GM18519 (cell line): ENCODE data around the gene SPP1.
A peak's percentile ranks its signal among the peaks of the same experiment; 100 is the strongest.
"Not testable (repeated sequence)": the region's sequence is repeated elsewhere in the genome, so short reads cannot be mapped to it uniquely, and the experiment has no call there.

Source experiments
- ATAC-seq: cut with Tn5 transposase; IDR thresholded peaks from one replicate; pipeline ENCODE4 v1.9.1; 2021; ENCODE audit warnings: mild to moderate bottlenecking, moderate library complexity; ENCODE audit not compliant: unreplicated experiment, low FRiP score

Gene SPP1

DNA sequence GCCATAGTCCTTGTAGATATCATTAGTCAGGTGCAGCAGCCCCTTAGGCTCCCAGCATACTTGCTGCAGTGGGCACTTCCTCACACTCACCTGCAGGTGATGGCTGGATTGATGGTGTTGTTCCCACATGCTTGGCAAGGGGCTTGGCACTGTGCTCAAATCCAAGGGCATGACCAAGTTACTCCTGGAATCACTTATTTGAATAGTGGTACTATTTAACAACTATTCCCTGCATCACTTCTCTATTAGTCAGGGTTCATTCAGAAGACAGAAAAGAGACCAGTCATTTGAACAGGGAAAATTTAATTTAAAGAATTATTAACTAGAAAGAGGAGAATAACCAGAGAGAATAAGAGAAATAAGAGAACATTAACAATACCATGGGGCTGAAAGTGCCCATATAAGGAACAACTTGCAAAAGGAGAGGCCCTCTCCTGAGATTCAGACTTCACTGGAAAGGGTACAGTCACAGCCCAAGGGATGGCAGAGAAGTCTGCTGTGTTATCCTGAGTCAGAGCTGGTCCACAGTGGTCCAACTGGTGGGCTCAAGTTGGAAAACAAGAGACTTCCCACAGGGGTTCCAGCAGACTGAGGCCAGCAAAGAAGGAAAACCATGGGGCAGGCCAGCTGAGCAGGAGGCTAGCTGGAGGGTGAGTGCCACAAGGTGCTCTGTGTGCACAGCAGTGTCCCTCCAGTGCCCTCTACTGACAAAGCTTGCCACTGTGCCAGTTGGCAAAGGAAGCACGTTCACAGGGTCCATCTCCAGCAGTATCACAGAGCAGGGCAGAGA is 9.8 kb downstream of the SPP1 start:
- ATAC-seq = peak; percentile 69

DNA sequence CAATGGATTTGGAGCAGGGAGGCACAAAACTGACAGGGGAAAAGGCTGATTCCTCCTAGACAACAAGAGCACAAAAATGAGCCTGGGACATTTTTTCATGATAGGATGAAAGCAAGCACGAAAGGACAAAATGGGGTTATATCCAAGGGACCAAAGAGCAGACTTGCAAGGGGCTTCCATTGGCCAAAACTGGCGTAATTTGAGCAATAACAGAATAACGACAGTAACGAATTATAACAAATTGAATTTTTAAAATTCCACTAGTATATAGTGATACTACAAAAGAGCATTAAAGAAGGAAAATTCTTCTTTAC is 10.3 kb downstream of the SPP1 start:
- no peak for ATAC-seq

DNA sequence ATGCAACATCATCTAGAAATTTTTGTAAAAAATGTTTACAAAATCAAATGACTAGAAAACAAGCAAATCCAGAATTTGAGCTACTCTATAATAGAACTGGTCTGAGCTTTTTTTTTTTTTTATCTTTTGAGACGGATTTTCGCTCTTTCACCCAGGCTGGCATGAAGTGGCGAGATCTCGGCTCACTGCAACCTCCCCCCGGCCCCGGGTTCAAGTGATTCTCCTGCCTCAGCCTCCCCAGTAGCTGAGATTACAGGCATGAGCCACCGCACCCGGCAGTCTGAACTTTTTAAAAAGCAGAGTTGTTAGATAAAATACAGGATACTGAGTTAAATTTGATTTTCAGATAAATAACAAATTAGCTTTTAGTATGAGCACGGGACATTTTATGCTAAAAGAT is 11.0 kb downstream of the SPP1 start:
- no peak for ATAC-seq

DNA sequence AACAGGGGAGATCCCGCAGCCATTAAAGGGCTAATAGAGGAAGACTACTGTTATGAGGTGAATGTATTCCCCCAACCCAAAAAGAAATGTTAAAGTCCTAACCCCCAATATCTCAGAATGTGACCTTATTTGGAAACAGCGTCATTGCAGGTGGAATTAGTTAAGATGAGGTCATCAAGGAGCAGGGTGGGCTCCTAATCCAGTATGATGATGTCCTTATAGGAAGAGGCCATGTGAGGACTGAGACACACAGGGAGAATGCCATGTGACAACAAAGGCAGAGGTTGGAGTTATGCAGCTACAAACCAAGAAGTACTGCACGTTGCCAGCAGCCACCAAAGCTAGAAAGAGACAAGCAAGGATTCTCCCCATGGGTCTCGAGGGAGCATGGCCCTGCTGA is 14.3 kb downstream of the SPP1 start:
- no peak for ATAC-seq

DNA sequence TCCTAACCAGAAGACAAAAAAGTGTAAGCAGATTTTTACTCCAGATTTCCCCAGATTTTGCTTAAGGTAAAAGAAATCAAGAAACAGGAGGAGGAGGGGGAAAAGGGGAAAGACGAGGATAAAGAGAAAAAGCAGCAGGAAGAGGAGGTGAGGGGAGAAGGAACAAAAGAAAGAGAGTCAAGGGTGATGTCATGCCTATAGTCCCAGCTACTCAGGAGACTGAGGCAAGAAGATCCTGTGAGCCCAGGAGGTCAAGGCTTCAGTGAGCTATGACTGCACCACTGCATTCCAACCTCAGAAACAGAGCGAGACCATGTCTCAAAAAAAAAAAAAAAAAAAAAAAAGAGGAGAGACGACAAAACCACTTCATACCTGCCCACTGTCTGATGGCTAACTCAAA is 19.9 kb downstream of the SPP1 start:
- ATAC-seq = no peak

DNA sequence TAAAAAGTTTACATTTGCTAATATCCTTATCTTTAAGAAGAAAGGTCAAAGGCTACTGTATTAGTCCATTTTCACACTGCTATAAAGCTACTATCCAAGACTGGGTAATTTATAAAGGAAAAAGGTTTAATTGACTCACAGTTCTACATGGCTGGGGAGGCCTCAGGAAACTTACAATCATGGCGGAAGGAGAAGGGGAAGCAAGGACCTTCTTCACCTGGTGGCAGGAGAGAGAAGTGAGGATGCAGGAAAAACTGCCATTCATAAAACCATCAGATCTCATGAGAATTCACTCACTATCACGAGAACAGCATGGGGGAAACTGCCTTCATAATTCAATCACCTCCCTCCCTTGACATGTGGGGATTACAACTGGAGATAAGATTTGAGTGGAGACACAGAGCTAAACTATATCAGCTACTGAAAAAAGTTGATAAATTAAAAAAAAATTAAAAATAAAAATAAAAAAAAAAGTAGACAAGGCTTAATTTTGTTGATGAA is 23.7 kb downstream of the SPP1 start:
- ATAC-seq = not testable (repeated sequence)

DNA sequence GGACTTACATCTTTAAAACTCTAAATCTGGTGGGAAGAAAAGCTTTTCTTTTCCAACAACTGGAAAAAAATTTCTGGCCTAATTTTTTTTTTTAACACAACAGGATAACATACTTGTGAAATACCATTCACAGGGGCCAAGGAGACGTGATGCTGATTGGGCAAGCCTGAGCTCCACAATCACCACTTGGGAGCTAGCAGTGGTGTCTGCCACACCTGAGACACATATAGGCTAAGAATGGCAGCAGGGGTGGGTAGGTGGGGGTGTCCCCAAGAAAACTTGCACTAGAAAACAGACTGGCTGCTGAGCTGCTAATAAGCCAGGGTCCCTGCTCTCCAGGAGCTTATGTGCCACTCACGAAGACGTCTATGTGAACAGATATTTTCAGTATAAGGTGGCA is 26.4 kb downstream of the SPP1 start:
- ATAC-seq = no peak

DNA sequence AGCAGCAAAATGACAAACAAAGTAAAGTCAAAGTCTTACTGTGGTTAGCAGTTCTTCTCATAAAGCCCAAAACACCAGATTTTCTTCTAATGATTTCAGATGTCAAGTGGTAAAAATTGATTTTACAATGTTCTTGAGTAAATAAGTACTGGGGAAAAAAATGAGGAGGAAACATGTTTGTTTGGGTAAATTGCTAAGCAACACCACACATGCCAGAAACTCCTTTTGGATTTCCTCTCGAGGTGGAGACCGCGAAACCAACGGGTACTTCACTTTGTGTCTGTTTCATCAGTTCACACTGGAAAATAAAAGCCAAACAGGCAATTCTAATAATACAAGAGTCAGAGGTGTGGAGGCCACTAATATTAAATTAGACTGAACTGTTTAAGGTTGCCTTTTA is 27.3 kb downstream of the SPP1 start:
- no peak for ATAC-seq

DNA sequence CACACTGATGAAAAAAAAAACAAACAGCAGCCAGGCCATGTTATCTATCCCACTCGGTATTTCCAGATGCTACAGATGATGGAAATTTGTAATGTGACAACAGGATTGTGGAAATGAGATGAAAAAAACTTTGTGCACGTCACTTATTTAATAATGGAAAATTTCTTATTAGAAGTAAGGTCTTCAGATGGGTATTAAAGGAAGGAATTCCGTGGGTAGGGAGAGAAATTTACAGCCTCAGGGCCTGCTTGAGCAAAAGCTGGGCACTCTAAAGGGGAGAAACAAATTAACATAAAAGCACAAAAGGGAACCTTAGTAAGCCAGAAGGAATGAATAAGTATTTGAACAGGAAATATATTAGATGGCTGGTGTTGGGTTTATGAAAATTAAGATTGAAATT is 27.7 kb downstream of the SPP1 start:
- no peak for ATAC-seq

DNA sequence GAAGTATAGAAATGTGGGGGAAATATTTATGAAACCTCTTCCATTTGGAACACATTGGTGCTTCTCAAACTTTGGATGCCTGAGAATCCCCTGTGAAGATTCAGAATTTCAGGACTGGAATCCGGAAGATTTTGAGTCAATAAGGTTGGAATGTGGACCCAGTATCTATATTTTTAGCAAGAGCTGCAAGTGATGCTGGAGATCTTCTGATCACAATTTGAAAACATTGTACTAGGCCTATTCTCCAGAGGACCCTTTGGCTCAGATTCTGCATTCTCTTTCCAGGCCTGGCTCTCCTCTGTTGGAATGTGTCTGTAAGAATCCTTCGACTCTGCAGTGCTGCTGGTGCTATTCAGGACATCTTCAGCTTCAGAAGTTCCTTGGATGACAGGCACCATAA is 29.6 kb downstream of the SPP1 start:
- ATAC-seq = no peak

DNA sequence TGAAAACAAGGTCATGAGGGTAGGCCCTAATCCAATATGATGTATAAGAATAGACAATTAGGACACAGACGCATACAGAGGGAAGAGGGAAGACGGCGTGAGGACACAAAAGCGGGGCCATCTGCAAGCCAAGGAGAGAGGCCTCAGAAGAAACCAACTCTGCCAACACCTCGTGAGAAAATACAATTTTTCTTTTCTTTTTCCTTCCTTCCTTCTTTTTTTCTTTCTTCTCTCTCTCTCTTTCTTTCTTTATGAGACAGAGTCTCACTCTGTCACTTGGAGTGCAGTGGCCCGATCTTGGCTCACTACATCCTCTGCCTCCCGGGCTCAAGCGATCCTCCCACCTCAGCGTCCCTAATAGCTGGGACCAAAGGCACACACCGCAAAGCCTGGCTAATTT is 30.4 kb downstream of the SPP1 start:
- ATAC-seq = no peak

DNA sequence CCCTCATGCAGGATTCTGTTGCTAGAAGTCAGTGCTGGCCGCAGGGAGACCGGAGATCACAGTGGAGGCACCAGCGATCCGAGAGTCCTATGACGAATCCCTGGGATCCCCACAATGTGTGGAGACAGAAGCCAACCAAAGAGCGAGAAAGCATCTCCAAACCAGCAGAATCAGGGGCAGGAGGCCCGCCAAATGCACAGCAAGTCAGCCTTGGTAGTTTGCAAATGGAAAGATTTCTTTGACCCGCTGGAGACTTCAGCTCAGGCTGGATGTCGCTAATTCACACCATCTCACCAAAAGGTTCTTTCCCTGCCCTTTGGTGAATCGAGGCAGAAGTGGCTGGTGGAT is 31.4 kb downstream of the SPP1 start:
- ATAC-seq = no peak

DNA sequence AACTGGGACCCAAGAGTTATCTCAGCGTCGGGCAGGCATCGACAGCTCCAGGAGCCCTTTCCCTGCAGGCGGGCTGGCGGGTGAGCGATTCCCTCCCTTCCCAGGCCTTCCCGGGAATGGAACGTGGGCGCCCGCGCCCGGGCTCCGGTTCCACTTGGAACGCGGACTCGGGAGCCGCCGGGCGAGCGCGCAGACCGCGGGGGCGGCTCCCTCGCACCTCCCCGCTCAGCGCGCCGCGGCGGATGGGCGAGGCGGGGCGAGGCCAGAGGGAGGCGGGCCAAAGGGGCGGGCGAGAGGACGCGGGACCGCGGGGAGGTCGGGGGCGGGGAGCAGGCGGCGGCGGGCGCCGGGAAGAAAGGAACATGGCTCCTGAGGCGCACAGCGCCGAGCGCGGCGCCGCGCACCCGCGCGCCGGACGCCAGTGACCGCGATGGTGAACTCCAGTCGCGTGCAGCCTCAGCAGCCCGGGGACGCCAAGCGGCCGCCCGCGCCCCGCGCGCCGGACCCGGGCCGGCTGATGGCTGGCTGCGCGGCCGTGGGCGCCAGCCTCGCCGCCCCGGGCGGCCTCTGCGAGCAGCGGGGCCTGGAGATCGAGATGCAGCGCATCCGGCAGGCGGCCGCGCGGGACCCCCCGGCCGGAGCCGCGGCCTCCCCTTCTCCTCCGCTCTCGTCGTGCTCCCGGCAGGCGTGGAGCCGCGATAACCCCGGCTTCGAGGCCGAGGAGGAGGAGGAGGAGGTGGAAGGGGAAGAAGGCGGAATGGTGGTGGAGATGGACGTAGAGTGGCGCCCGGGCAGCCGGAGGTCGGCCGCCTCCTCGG is 32.0 kb downstream of the SPP1 start, which contains the start of gene PKD2:
Gene PKD2, plus strand, starts transcription at position 332 of the 818 bp plus-strand sequence. Its CDS starts 99 bp downstream, at position 431.
- peak; percentile 76 for ATAC-seq

DNA sequence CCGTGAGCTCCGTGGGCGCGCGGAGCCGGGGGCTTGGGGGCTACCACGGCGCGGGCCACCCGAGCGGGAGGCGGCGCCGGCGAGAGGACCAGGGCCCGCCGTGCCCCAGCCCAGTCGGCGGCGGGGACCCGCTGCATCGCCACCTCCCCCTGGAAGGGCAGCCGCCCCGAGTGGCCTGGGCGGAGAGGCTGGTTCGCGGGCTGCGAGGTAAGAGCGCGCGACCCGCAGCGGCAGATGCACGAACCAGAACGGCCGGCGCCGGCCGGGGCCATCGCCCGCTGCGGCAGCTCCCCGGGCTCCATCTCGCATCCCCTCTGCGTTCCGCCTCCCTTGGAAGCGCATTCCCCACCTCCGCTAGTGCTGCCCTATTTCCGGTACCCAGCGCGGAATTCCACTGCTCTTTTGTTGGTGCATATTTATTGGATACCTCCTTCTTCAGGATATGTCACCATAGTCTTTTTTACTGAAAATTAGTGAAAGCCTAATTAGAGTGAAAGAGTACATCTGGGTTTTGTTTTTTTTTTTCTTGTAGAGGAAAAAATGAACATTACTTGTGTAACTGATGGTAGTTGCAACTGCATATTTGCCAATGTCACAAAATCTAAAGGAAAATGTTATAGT is 32.7 kb downstream of the SPP1 start:
- ATAC-seq = peak; percentile 11

DNA sequence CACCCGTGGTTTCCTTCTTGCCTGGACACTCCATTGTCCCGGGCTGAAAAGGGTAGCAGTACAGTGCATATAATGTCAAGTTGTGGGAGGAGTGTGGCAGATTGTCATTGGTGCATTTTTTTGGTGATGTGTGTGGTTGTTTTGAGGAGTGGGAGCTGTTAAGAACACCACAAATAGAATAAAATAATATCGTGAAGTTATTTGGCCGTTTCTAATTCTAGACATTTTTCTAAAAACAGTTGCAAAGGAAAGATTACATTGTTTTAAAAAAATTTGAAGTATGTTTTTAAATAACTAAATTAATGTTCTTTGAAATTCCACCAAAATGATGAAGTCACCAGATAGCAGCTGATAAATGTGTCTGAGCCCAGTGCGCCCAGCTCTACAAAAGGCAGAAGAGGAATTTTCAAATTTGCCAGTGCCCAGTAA is 33.2 kb downstream of the SPP1 start:
- no peak for ATAC-seq

DNA sequence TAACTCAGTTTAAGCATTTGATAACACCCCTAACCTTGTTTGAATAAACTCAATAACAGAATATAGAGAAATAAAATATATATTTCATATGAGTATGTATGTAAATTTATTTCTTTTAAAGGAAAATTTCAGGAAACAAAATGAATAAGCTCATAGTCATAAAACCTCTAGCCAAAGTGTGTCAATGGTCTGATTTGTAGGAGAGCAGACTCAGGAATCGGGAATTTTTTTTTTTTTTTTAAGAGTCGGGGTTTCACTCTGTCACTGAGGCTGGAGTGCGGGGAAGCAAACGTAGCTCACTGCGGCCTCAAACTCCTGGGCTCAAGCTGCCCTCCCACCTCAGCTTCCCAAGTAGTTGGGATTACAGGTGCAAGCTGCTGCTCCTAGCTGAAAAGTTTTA is 34.4 kb downstream of the SPP1 start:
- no peak for ATAC-seq

DNA sequence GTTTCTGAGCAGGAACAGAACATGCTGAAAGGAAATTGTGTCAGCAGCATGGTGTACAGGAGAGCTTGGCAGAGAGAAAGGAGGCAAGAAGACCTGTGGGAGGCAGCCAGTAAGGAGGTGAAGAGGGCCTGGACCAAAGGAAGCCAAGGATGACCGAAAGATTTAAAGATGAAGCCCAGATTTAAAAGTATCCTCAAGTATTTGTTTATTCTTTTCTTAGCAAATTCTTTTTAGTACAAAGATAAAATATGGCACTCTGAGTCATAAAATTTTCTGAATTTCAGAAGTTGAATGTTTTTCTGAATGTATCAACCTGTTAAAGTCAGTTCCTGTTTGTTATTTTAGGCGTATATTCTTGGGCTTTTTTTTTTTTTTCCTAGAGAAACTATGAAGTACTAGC is 35.5 kb downstream of the SPP1 start:
- no peak for ATAC-seq

DNA sequence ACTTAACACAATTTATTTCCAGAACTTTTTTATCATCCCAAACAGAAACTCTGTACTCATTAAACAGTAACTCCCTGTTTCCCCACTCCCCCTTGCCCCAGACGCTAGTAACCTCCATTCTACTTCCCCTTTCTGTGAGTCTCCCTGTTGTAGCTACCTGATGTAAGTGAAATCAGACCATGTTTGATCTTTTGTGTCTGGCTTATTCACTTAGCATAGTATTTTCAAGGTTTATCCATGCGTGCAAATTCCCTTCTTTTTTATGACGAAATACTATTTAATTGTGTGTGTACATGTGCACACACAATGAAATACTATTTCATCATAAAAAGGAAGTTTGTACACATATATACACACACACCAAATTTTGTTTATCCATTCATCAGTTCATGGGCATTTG is 37.1 kb downstream of the SPP1 start:
- ATAC-seq = peak; percentile 42

DNA sequence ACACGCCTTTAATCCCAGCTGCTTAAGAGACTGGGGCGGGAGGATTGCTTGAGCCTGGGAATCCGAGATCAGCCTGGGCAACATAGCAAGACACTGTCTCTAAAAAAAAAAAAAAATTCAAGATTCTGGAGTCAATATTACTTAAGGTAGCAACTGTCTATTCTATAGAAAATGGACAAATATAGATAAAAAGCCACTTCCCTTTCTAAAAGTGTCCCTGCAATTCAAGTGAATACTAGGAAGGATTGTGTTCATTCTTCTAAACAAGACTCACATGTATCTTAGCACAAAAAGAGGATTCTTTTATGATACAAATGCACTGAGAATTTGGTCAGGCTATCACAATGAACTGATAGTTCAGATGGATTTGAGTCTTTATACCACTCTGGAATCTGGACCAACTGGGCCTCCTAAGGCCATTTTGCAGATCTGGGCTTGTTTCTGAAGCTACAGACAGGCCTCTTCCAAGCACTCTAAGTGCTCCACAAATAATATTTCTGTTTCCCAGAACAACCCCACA is 38.9 kb downstream of the SPP1 start:
- ATAC-seq = no peak

DNA sequence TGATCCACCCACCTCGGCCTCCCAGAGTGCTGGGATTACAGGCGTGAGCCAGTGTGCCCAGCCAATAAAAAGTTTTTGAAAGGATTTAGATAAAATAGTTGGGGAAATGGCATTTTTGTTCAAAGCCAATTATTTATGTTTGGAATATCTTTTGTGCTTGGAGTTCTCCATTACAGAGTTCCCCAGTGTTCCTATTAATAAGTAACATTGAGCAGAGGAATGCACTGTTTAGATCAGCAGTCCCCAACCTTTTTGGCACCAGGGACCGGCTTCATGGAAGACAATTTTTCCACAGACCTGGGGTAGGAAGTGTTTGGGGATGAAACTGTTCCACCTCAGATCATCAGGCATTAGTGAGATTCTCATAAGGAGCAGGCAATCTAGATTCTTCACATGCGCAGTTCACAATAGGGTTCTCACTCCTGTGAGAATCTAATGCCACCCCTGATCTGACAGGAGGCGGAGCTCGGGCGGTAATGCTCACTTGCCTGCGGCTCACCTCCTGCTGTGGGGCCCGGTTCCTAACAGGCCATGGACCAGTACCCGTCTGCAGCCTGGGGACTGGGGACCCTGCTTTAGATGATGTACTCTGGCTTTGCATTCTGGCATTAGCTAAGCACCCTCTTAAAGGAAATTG is 40.3 kb downstream of the SPP1 start:
- ATAC-seq = no peak
